ENCODE measurements around the gene EIF2S3B. TPM values are rescaled to one million over a fixed set of nuclear protein-coding genes. Genes with fewer than 3 reads are reported as not detected.
"Not testable (repeated sequence)": the region's sequence is repeated elsewhere in the genome, so short reads cannot be mapped to it uniquely, and the experiment has no call there.

Gene EIF2S3B
- 3.5 and 9.5 TPM in 2 replicates for total RNA-seq

DNA sequence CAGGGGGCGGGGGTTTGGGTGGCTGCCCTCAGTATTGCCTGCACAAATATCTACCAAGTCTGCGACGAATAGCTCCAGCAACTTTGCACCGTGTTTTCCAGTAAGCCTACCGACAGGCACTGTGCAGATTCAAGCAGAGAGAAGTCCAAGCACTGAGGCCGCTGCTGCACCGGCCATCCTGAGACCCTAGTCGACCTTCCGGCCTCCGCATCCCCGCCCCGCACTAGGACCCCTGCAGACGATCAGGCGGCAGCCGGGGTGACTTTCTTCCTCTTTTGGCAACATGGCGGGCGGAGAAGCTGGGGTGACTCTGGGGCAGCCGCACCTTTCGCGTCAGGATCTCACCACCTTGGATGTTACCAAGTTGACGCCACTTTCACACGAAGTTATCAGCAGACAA is at the start of gene EIF2S3B:
TSS of gene EIF2S3B (plus strand) at position 271 of the 400 bp plus-strand sequence. CDS start at position 284, 13 bp downstream.
- DNase-seq (ENCODE audit: low read depth), result no peak
- no peak within 1 kb of the TSS for H3K4me3 ChIP-seq (ENCODE audit: low read depth, low read length)
- TF ChIP-seq, protein P1, sequence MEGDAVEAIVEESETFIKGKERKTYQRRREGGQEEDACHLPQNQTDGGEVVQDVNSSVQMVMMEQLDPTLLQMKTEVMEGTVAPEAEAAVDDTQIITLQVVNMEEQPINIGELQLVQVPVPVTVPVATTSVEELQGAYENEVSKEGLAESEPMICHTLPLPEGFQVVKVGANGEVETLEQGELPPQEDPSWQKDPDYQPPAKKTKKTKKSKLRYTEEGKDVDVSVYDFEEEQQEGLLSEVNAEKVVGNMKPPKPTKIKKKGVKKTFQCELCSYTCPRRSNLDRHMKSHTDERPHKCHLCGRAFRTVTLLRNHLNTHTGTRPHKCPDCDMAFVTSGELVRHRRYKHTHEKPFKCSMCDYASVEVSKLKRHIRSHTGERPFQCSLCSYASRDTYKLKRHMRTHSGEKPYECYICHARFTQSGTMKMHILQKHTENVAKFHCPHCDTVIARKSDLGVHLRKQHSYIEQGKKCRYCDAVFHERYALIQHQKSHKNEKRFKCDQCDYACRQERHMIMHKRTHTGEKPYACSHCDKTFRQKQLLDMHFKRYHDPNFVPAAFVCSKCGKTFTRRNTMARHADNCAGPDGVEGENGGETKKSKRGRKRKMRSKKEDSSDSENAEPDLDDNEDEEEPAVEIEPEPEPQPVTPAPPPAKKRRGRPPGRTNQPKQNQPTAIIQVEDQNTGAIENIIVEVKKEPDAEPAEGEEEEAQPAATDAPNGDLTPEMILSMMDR (IDR thresholded peaks at IDR 0.05; ENCODE audit: insufficient read depth, low read depth, low read length), result no peak

DNA sequence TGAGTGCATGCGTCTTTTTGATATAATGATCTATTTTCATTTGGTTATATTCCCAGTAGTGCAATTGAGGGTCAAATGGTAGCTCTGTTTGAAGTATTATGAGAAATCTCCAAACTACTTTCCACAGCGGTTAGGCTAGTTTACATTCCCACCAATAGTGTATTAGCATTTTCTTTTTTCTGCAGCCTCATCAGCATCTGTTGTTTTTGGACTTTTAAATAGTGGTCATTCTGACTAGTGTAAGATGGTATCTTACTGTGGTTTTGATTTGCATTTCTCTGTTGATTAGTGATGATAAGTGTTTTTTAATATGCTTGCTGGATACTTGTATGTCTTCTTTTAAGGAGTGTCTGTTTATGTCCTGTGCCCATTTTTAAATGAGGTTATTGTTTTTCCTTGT is 48.8 kb upstream of the EIF2S3B start:
- no peak overlapping the region for H3K4me3 ChIP-seq (ENCODE audit: low read depth, low read length)
- TF ChIP-seq, protein P1 (IDR thresholded peaks at IDR 0.05; ENCODE audit: insufficient read depth, low read depth, low read length), result no peak
- DNase-seq (ENCODE audit: low read depth), result no peak

DNA sequence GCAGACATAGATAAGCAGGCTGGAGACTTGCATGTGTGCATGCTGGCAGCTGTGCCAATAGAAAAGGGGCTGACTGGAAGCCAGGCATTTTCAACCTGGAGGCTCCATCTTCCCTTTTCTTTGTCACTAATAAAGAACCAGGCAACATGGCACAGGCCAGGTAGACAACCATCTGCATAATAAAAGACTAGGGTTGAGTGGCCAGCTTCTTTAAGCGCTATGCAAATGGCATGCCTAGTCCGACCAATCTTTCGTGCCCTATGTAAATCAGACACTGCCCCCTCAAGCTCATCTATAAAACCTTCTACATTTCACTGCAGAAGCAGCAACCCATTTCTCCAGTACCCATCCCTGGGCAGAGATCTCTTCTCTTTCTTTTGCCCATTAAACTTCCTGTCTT is 47.9 kb upstream of the EIF2S3B start:
- no peak overlapping the region for H3K4me3 ChIP-seq (ENCODE audit: low read depth, low read length)
- TF ChIP-seq, protein P1 (IDR thresholded peaks at IDR 0.05; ENCODE audit: insufficient read depth, low read depth, low read length), result no peak
- DNase-seq (ENCODE audit: low read depth), result no peak

DNA sequence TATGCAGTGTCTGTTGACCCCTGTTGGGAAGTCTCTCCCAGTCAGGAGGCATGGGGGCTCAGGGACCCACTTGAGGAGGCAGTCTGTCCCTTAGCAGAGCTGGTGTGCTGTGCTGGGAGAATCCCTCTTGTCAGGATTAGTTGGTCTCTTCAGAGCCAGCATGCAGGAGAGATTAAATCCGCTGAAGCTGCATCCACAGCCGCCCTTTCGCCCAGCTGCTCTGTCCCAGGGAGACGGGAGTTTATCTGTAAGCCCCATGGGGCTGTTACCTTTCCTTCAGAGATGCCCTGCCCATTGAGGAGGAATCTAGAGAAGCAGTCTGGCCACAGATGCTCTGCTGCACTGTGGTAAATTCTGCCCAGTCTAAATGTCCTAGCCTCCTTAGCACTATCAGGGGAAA is 39.4 kb upstream of the EIF2S3B start:
- no peak overlapping the region for H3K4me3 ChIP-seq (ENCODE audit: low read depth, low read length)
- TF ChIP-seq, protein P1 (IDR thresholded peaks at IDR 0.05; ENCODE audit: insufficient read depth, low read depth, low read length), result no peak
- DNase-seq (ENCODE audit: low read depth), result no peak

DNA sequence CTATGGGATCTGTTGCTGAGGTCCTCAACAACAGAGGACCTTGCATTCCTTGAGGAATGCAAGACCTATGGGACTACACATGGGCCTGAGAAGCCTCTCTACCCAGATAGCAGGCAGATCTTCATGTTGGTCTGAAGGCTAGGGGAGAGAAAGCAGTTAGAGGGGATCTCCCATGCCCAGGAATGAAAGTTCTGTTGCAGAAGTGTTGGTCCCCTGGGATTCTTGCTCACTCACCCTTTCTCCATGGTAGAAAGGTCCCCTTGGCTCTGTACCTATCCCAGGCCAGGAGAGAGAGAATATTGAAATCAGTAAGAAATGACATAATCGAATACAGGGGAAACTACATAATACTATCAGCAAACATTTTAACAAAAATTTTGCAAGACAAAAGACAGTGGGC is 36.0 kb upstream of the EIF2S3B start:
- TF ChIP-seq, protein P1 (IDR thresholded peaks at IDR 0.05; ENCODE audit: insufficient read depth, low read depth, low read length), result no peak
- DNase-seq (ENCODE audit: low read depth), result no peak

DNA sequence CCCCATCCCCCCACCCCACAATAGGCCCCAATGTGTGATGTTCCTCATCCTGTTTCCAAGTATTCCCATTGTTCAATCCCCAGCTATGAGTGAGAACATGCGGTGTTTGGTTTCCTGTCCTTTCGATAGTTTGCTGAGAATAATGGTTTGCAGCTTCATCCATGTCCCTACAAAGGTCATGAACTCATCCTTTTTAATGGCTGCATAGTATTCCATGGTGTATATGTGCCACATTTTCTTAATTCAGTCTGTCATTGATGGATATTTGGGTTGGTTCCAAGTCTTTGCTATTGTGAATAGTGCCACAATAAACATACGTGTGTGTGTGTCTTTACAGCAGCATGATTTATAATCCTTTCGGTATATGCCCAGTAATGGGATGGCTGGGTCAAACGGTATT is 32.9 kb upstream of the EIF2S3B start:
- H3K4me3 ChIP-seq (ENCODE audit: low read depth, low read length); DNase-seq (ENCODE audit: low read depth): not testable (repeated sequence)

More for the DNA sequence above, 36.0 kb upstream of the EIF2S3B start:
- no peak overlapping the region for H3K4me3 ChIP-seq (ENCODE audit: low read depth, low read length)

DNA sequence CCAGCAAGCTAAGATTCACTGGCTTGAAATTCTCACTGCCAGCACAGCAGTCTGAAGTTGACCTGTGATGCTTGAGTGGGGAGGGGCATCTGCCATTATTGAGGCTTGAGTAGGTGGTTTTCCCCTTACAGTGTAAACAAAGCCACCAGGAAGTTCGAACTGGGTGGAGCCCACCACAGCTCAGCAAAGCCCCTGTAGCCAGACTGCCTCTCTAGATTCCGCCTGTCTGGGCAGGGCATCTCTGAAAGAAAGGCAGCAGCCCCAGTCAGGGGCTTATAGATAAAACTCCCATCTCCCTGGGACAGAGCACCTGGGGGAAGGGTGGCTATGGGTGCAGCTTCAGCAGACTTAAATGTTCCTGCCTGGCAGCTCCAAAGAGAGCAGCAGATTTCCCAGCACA is 23.8 kb upstream of the EIF2S3B start:
- DNase-seq (ENCODE audit: low read depth); H3K4me3 ChIP-seq (ENCODE audit: low read depth, low read length): not testable (repeated sequence)

DNA sequence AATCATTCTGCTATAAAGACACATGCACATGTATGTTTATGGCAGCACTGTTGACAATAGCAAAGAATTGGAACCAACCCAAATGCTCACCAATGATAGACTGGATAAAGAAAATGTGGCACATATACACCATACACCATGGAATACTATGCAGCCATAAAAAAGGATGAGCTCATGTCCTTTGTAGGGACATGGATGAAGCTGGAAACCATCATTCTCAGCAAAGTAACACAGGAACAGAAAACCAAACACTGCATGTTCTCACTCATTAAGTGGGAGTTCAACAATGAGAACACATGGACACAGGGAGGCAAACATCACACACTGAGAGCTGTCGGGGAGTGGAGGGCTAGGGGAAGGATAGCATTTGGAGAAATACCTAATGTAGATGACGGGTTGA is 18.4 kb upstream of the EIF2S3B start:
- H3K4me3 ChIP-seq (ENCODE audit: low read depth, low read length); DNase-seq (ENCODE audit: low read depth): not testable (repeated sequence)

DNA sequence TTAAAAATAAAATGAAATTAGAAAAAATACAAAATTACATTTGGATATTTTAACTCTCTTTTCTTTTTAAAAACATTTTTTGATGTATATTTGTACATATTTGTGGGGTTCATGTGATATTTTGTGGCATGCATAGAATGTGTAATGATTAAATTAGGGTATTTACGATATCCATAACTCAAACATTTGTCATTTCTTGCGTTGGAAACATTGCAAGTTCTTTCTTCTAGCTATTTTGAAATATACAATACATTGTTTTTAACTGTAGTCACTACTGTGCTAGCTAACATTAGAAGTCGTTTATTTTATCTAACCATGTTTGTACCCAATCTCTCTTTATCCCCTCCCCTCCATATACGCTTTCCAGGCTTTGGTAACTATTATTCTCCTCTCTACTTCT is 13.9 kb upstream of the EIF2S3B start:
- no peak overlapping the region for H3K4me3 ChIP-seq (ENCODE audit: low read depth, low read length)
- TF ChIP-seq, protein P1 (IDR thresholded peaks at IDR 0.05; ENCODE audit: insufficient read depth, low read depth, low read length), result no peak
- DNase-seq (ENCODE audit: low read depth), result peak; percentile 13
